Osteoblast (primary cell): Measurements from ENCODE around the gene LRMDA. TPM values are rescaled to one million over a fixed set of nuclear protein-coding genes. Genes with fewer than 3 reads are reported as not detected.

Experiments
- DNase-seq: peaks from one replicate; pipeline ENCODE4 v3.0.0; 2011; ENCODE audit warnings: low spot score, mixed read lengths; ENCODE audit not compliant: insufficient read length; ENCODE audit errors: missing footprints
- H2AFZ ChIP-seq: 2 replicates; pipeline ENCODE4 v1.6.0; 2011; ENCODE audit warnings: mild to moderate bottlenecking, low read length
- H3K27ac ChIP-seq: 2 replicates; pipeline ENCODE4 v1.5.1; 2011; ENCODE audit warnings: mild to moderate bottlenecking, low read depth, low read length, moderate library complexity
- H3K27me3 ChIP-seq: 2 replicates; pipeline ENCODE4 v1.6.0; 2012; ENCODE audit warnings: mild to moderate bottlenecking, control low read depth, inconsistent platforms, low read length, moderate library complexity; ENCODE audit not compliant: insufficient read depth
- H3K36me3 ChIP-seq: 2 replicates; pipeline ENCODE4 v1.5.1; 2011; ENCODE audit warnings: mild to moderate bottlenecking, low read length, control low read depth, moderate library complexity; ENCODE audit not compliant: insufficient read depth
- H3K4me1 ChIP-seq: 2 replicates; pipeline ENCODE4 v1.5.1; 2011; ENCODE audit warnings: mild to moderate bottlenecking, low read length, control low read depth, moderate library complexity; ENCODE audit not compliant: insufficient read depth
- H3K4me2 ChIP-seq: 2 replicates; pipeline ENCODE4 v1.6.0; 2011; ENCODE audit warnings: mild to moderate bottlenecking, low read length; ENCODE audit not compliant: insufficient read depth
- H3K4me3 ChIP-seq: fragments of 200-600 bp; sonication (generic); 3 replicates; pipeline ENCODE4 v1.5.1; 2012; ENCODE audit warnings: mild to moderate bottlenecking, low read length, inconsistent platforms; ENCODE audit not compliant: insufficient read depth
- H3K79me2 ChIP-seq: 2 replicates; pipeline ENCODE4 v1.6.0; 2012; ENCODE audit warnings: mild to moderate bottlenecking, low read length, control low read depth, inconsistent platforms; ENCODE audit not compliant: insufficient read depth
- H3K9me3 ChIP-seq: 2 replicates; pipeline ENCODE4 v1.5.1; 2011; ENCODE audit warnings: low read depth, low read length, control low read depth
- H4K20me1 ChIP-seq: 2 replicates; pipeline ENCODE4 v1.6.0; 2012; ENCODE audit warnings: mild to moderate bottlenecking, low read length, control low read depth; ENCODE audit not compliant: insufficient read depth
- total RNA-seq: library from RNA; depleted of rRNA; stranded (reverse); fragments of >200 nt; gene quantifications from 2 replicates; pipeline ENCODE4 v1.2.3, GENCODE V29; 2012
- TF ChIP-seq, protein P1 (sequence below): IDR thresholded peaks from 2 replicates; pipeline ENCODE4 v1.5.1; 2011; ENCODE audit warnings: mild to moderate bottlenecking, low read depth, low read length, moderate library complexity; ENCODE audit errors: extremely low read depth

The LRMDA gene
- total RNA-seq, 1 donor: 18.5 TPM

DNA sequence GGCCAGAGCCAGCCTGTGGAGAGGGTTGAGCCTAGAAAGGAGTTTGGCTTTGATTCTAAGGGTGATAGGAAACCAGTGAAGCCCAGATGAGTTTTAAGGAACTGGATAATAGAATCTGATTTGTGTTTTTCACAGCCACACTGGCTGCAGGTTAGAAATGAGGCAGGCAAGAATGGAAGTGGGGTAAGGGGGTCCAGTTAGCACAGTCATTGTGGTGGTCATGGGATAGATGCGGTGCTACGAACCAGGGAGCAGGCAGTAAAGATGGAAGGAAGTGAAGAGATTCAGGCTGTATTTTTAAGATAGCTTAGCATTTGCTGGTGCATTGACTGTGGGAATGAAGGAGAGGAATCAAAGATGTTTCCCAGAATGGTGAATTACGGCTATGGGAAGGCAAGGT, 322.2 kb downstream of the LRMDA start:
- TF ChIP-seq, protein P1, sequence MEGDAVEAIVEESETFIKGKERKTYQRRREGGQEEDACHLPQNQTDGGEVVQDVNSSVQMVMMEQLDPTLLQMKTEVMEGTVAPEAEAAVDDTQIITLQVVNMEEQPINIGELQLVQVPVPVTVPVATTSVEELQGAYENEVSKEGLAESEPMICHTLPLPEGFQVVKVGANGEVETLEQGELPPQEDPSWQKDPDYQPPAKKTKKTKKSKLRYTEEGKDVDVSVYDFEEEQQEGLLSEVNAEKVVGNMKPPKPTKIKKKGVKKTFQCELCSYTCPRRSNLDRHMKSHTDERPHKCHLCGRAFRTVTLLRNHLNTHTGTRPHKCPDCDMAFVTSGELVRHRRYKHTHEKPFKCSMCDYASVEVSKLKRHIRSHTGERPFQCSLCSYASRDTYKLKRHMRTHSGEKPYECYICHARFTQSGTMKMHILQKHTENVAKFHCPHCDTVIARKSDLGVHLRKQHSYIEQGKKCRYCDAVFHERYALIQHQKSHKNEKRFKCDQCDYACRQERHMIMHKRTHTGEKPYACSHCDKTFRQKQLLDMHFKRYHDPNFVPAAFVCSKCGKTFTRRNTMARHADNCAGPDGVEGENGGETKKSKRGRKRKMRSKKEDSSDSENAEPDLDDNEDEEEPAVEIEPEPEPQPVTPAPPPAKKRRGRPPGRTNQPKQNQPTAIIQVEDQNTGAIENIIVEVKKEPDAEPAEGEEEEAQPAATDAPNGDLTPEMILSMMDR: no peak
- Histone ChIP-seq H2AFZ (no peak overlapping the region), H3K27ac (no peak overlapping the region), H3K4me2 (no peak overlapping the region), H3K36me3 (no peaks in the 10 kb centered on the region), H3K27me3 (no peaks in the 10 kb centered on the region), H3K9me3 (no peaks in the 10 kb centered on the region), H3K79me2 (no peaks in the 10 kb centered on the region), H3K4me1 (no peaks in the 10 kb centered on the region), H3K4me3 (no peak overlapping the region), H4K20me1 (no peaks in the 10 kb centered on the region)
- DNase-seq: no peak

- DNase-seq: no peak
- no peak overlapping the region for H3K4me3 ChIP-seq
- no peaks in the 10 kb centered on the region for H3K4me1 ChIP-seq
- H3K4me2 ChIP-seq: no peak overlapping the region
- no peaks in the 10 kb centered on the region for H4K20me1 ChIP-seq
- H3K36me3 ChIP-seq: no peaks in the 10 kb centered on the region
- no peak overlapping the region for H2AFZ ChIP-seq
- no peaks in the 10 kb centered on the region for H3K79me2 ChIP-seq
- H3K9me3 ChIP-seq: no peaks in the 10 kb centered on the region
- TF ChIP-seq, protein P1: no peak
- no peak overlapping the region for H3K27ac ChIP-seq
- no peaks in the 10 kb centered on the region for H3K27me3 ChIP-seq
Observed at GRCh38 chr10:75754096-75754831, 322.8 kb downstream of the LRMDA start.

DNA sequence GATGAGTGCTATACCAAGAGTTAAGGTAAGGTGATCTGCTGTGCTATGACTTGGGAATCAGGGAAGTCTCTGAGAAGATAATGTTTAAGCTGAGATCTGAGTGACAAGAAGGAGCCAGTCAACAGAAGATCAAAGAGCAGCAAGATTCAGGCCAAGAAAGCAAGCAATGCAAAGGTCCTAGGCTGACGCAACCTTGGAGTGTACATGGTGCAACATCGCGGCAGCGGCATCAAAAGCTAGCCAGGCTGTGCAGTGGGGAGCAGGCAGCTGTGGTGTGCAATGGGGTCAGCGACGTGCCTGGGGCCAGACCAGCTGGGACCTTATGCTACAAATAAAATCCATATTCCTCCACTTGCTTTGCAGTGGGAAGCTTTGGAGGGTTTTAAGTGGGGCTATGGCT, 324.1 kb downstream of the LRMDA start:
- no peak overlapping the region for H3K27ac ChIP-seq
- TF ChIP-seq, protein P1: no peak
- H3K4me2 ChIP-seq: no peak overlapping the region
- no peak overlapping the region for H3K4me3 ChIP-seq
- no peaks in the 10 kb centered on the region for H3K9me3 ChIP-seq
- H3K36me3 ChIP-seq: no peaks in the 10 kb centered on the region
- no peak overlapping the region for H2AFZ ChIP-seq
- no peaks in the 10 kb centered on the region for H3K79me2 ChIP-seq
- H4K20me1 ChIP-seq: no peaks in the 10 kb centered on the region
- DNase-seq: no peak
- no peaks in the 10 kb centered on the region for H3K4me1 ChIP-seq
- H3K27me3 ChIP-seq: no peaks in the 10 kb centered on the region

GRCh38 chr10:75761289-75761688, 329.9 kb downstream of the LRMDA start:
- no peak overlapping the region for H3K4me2 ChIP-seq
- H3K79me2 ChIP-seq: no peaks in the 10 kb centered on the region
- H3K36me3 ChIP-seq: no peaks in the 10 kb centered on the region
- H3K9me3 ChIP-seq: no peaks in the 10 kb centered on the region
- no peak overlapping the region for H3K4me3 ChIP-seq
- H3K4me1 ChIP-seq: peaks cover 4% of the 10 kb centered on the region
- H3K27ac ChIP-seq: no peak overlapping the region
- no peaks in the 10 kb centered on the region for H4K20me1 ChIP-seq
- no peaks in the 10 kb centered on the region for H3K27me3 ChIP-seq
- DNase-seq: no peak
- TF ChIP-seq, protein P1: no peak
- H2AFZ ChIP-seq: no peak overlapping the region
